Activated naive CD4-positive, alpha-beta T cell treated with anti-CD3 and anti-CD28 coated beads, Interleukin-2, amount 10 ng/mL, durations not matched to agents 7 days and 5 days (primary cell): ENCODE results near the gene POU2F1.

Experiments
- CTCF ChIA-PET: fragments of 350-600 bp; sonication (Branson Sonifier 250); formaldehyde crosslinking; loops from one replicate; lab custom pipeline; 2021; ENCODE audit warnings: antibody characterized with exemption; lab: Charles Lee
- DNase-seq: peaks from one replicate; pipeline ENCODE4 v3.0.0-alpha.2; 2020
- H3K27ac Mint-ChIP-seq: one replicate; pipeline ENCODE4 v1.8.0; 2021; ENCODE audit warnings: mild to moderate bottlenecking, moderate library complexity, mixed read lengths
- H3K27me3 Mint-ChIP-seq: one replicate; pipeline ENCODE4 v1.8.0; 2021; ENCODE audit warnings: mild to moderate bottlenecking, mixed read lengths
- H3K36me3 Mint-ChIP-seq: one replicate; pipeline ENCODE4 v1.8.0; 2021; ENCODE audit warnings: mixed read lengths
- H3K4me1 Mint-ChIP-seq: one replicate; pipeline ENCODE4 v1.8.0; 2021; ENCODE audit warnings: mixed read lengths
- H3K4me3 Mint-ChIP-seq: one replicate; pipeline ENCODE4 v1.8.0; 2021; ENCODE audit warnings: mild to moderate bottlenecking, moderate library complexity, mixed read lengths
- H3K9me3 Mint-ChIP-seq: one replicate; pipeline ENCODE4 v1.8.0; 2021; ENCODE audit warnings: mixed read lengths

POU2F1 gene

GRCh38 chr1:167252986-167253385 lies 32.3 kb downstream of the POU2F1 start:
- Mint-ChIP-seq H3K36me3 (peaks cover 5% of the 10 kb centered on the region), H3K27ac (no peak overlapping the region), H3K4me3 (no peak overlapping the region), H3K4me1 (no peaks in the 10 kb centered on the region), H3K9me3 (no peaks in the 10 kb centered on the region), H3K27me3 (no peaks in the 10 kb centered on the region)
- DNase-seq, result no peak
- CTCF ChIA-PET, result no interaction called here

GRCh38 chr1:167258858-167259257 lies 38.2 kb downstream of the POU2F1 start:
- DNase-seq, result no peak
- H3K27ac Mint-ChIP-seq, result no peak overlapping the region
- H3K9me3 Mint-ChIP-seq, result no peaks in the 10 kb centered on the region
- peaks cover 9% of the 10 kb centered on the region for H3K4me1 Mint-ChIP-seq
- H3K27me3 Mint-ChIP-seq, result no peaks in the 10 kb centered on the region
- peaks cover 5% of the 10 kb centered on the region for H3K36me3 Mint-ChIP-seq
- CTCF ChIA-PET, result interaction anchor here (0.6 kb wide), 1 partner anchor 35 kb away, joined by 3 read pairs; no protein-coding TSS in a partner anchor
- no peak overlapping the region for H3K4me3 Mint-ChIP-seq

GRCh38 chr1:167262836-167263235 lies 42.1 kb downstream of the POU2F1 start:
- no peak overlapping the region for H3K4me3 Mint-ChIP-seq
- DNase-seq, result no peak

GRCh38 chr1:167263344-167263743 lies 42.7 kb downstream of the POU2F1 start:
- Mint-ChIP-seq H3K36me3 (no peaks in the 10 kb centered on the region), H3K9me3 (no peaks in the 10 kb centered on the region), H3K4me3 (no peak overlapping the region), H3K4me1 (peaks cover 17% of the 10 kb centered on the region), H3K27ac (no peak overlapping the region), H3K27me3 (no peaks in the 10 kb centered on the region)
- CTCF ChIA-PET, result interaction anchor here (0.6 to 1.3 kb wide), 3 partner anchors 21 to 278 kb away, joined by 3 to 4 read pairs (median 3); partner anchors contain the start of gene POU2F1
- no peak for DNase-seq

More at GRCh38 chr1:167262836-167263235, 42.1 kb downstream of the POU2F1 start:
- CTCF ChIA-PET, result interaction anchor here (0.6 to 1.3 kb wide), 3 partner anchors 43 to 453 kb away, joined by 3 to 4 read pairs (median 3); partner anchors contain the start of gene POU2F1
- no peak overlapping the region for H3K27ac Mint-ChIP-seq
- no peaks in the 10 kb centered on the region for H3K9me3 Mint-ChIP-seq
- peaks cover 13% of the 10 kb centered on the region for H3K4me1 Mint-ChIP-seq
- no peaks in the 10 kb centered on the region for H3K36me3 Mint-ChIP-seq
- H3K27me3 Mint-ChIP-seq, result no peaks in the 10 kb centered on the region

- Mint-ChIP-seq H3K4me3 (no peak overlapping the region), H3K27ac (no peak overlapping the region), H3K36me3 (no peaks in the 10 kb centered on the region), H3K9me3 (no peaks in the 10 kb centered on the region), H3K4me1 (peaks cover 19% of the 10 kb centered on the region), H3K27me3 (no peaks in the 10 kb centered on the region)
- CTCF ChIA-PET, result interaction anchor here (0.6 to 1.3 kb wide), 3 partner anchors 20 to 278 kb away, joined by 3 to 4 read pairs (median 3); partner anchors contain the start of gene POU2F1
- DNase-seq, result no peak
Measured at GRCh38 chr1:167263819-167264464, 43.3 kb downstream of the POU2F1 start.

- CTCF ChIA-PET, result interaction anchor here (0.6 to 4.7 kb wide), 23 partner anchors 9 to 289 kb away, joined by 3 to 57 read pairs (median 5); partner anchors contain the start of genes CD247 and CREG1
Measured at GRCh38 chr1:167266965-167267364, 46.3 kb downstream of the POU2F1 start.

GRCh38 chr1:167268347-167268787 lies 47.7 kb downstream of the POU2F1 start:
- H3K36me3 Mint-ChIP-seq, result peaks cover 1% of the 10 kb centered on the region

More at GRCh38 chr1:167266965-167267364, 46.3 kb downstream of the POU2F1 start:
- Mint-ChIP-seq H3K9me3 (no peaks in the 10 kb centered on the region), H3K36me3 (no peaks in the 10 kb centered on the region), H3K27me3 (no peaks in the 10 kb centered on the region), H3K4me3 (no peak overlapping the region), H3K4me1 (peaks cover 10% of the 10 kb centered on the region), H3K27ac (no peak overlapping the region)
- no peak for DNase-seq

GRCh38 chr1:167270349-167271092 lies 49.8 kb downstream of the POU2F1 start:
- Mint-ChIP-seq H3K4me3 (no peak overlapping the region), H3K4me1 (peaks cover 14% of the 10 kb centered on the region), H3K9me3 (no peaks in the 10 kb centered on the region), H3K27ac (no peak overlapping the region), H3K36me3 (peaks cover 1% of the 10 kb centered on the region), H3K27me3 (no peaks in the 10 kb centered on the region)
- DNase-seq, result no peak
- CTCF ChIA-PET, result interaction anchor here (0.5 to 4.7 kb wide), 3 partner anchors 47 to 263 kb away, joined by 3 to 57 read pairs (median 3); no protein-coding TSS in a partner anchor

More at GRCh38 chr1:167268347-167268787, 47.7 kb downstream of the POU2F1 start:
- CTCF ChIA-PET, result interaction anchor here (0.6 to 4.7 kb wide), 26 partner anchors 8 to 287 kb away, joined by 3 to 57 read pairs (median 4); partner anchors contain the start of genes CD247 and CREG1
- Mint-ChIP-seq H3K9me3 (no peaks in the 10 kb centered on the region), H3K27me3 (no peaks in the 10 kb centered on the region), H3K4me3 (no peak overlapping the region), H3K27ac (no peak overlapping the region), H3K4me1 (peaks cover 14% of the 10 kb centered on the region)
- no peak for DNase-seq

GRCh38 chr1:167272369-167272957 lies 51.8 kb downstream of the POU2F1 start:
- Mint-ChIP-seq H3K27me3 (no peaks in the 10 kb centered on the region), H3K9me3 (no peaks in the 10 kb centered on the region), H3K27ac (no peak overlapping the region), H3K36me3 (peaks cover 1% of the 10 kb centered on the region), H3K4me1 (peaks cover 23% of the 10 kb centered on the region), H3K4me3 (no peak overlapping the region)
- CTCF ChIA-PET, result no interaction called here
- DNase-seq, result no peak

- Mint-ChIP-seq H3K27ac (no peak overlapping the region), H3K4me1 (peaks cover 24% of the 10 kb centered on the region), H3K4me3 (no peak overlapping the region), H3K27me3 (no peaks in the 10 kb centered on the region), H3K9me3 (no peaks in the 10 kb centered on the region), H3K36me3 (peaks cover 1% of the 10 kb centered on the region)
- DNase-seq, result no peak
- CTCF ChIA-PET, result interaction anchor here (1.0 kb wide), 1 partner anchor 260 kb away, joined by 3 read pairs; no protein-coding TSS in a partner anchor
Measured at GRCh38 chr1:167273027-167273800, 52.5 kb downstream of the POU2F1 start.

- Mint-ChIP-seq H3K4me1 (peaks cover 21% of the 10 kb centered on the region), H3K36me3 (peaks cover 1% of the 10 kb centered on the region), H3K27me3 (no peaks in the 10 kb centered on the region), H3K4me3 (no peak overlapping the region), H3K9me3 (no peaks in the 10 kb centered on the region), H3K27ac (no peak overlapping the region)
- CTCF ChIA-PET, result interaction anchor here (0.6 to 1.0 kb wide), 2 partner anchors 176 to 259 kb away, joined by 3 read pairs; no protein-coding TSS in a partner anchor
- DNase-seq, result no peak
Measured at GRCh38 chr1:167274061-167274460, 53.4 kb downstream of the POU2F1 start.

GRCh38 chr1:167276969-167277368 lies 56.3 kb downstream of the POU2F1 start:
- CTCF ChIA-PET, result interaction anchor here (0.7 to 1.1 kb wide), 2 partner anchors 11 to 259 kb away, joined by 3 read pairs; no protein-coding TSS in a partner anchor
- no peak overlapping the region for H3K27ac Mint-ChIP-seq
- DNase-seq, result no peak
- H3K9me3 Mint-ChIP-seq, result no peaks in the 10 kb centered on the region
- H3K36me3 Mint-ChIP-seq, result peaks cover 1% of the 10 kb centered on the region
- H3K4me3 Mint-ChIP-seq, result no peak overlapping the region
- peaks cover 21% of the 10 kb centered on the region for H3K4me1 Mint-ChIP-seq
- H3K27me3 Mint-ChIP-seq, result no peaks in the 10 kb centered on the region

- Mint-ChIP-seq H3K27me3 (no peaks in the 10 kb centered on the region), H3K36me3 (no peaks in the 10 kb centered on the region), H3K9me3 (no peaks in the 10 kb centered on the region), H3K27ac (no peak overlapping the region), H3K4me1 (peaks cover 17% of the 10 kb centered on the region), H3K4me3 (no peak overlapping the region)
- DNase-seq, result no peak
- CTCF ChIA-PET, result interaction anchor here (1.0 kb wide), 1 partner anchor 10 kb away, joined by 4 read pairs; no protein-coding TSS in a partner anchor
Measured at GRCh38 chr1:167278497-167278896, 57.8 kb downstream of the POU2F1 start.
